ENCODE results near the gene GFOD2. TPM values are rescaled to one million over a fixed set of nuclear protein-coding genes. Genes with fewer than 3 reads are reported as not detected.

Gene GFOD2
- total RNA-seq, 5 donors from 2014 or later (not counting 1 experiment from before 2014, with no cell fraction given) = 8.5 to 23.2 (median 16.7) TPM

DNA sequence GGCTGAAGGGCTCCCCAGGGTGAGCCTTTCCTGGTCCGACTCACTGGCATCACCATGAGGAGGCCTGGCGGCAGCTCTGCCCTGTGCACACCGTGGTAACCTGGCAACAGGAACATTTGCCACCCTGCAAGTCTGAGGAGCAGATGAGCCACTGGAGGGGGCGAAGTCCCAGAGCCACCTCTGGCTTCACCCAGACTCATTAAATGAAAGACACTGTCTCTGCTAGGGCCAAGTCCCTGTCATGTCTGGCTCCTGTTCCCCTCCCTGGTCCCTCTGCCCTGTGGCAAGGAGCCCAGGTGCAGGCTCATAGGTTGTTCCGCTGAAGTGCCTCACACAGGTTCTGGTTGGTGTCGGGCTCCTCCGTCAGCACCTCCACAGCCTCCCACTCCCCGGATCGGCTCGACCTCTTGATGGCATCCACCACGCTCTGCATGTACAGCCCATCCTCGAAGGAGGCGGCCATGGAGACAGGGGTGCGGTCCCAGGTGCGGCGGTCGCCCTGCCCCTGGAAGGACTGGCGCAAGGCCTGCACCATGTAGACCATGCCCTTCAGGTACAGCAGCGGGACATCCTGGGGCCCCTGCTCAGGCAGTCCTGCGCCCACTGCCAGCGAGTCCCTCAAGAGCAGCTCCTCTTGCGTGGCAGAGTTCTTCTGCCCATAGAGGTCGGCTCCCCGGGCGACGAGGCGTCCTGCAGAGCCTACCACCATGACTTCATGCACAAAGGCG lies 44.1 kb downstream of the GFOD2 start:
- Mint-ChIP-seq H3K36me3 (no peaks in the 10 kb centered on the region), H3K27ac (peak overlapping the region in 1 of 2 donors; percentile 36), H3K4me3 (no peak overlapping the region), H3K27me3 (no peaks in the 10 kb centered on the region), H3K9me3 (no peaks in the 10 kb centered on the region), H3K4me1 (peaks cover 2 to 5% (median 3%) of the 10 kb centered on the region in 3 donors)
- WGBS (ENCODE audit: insufficient coverage) = 94% methylated on average over 28 of the region's 28 CpGs
- DNase-seq = no peak
- no peak overlapping the region for H3K4me3 ChIP-seq (ENCODE audit: control insufficient read depth in 1 of 2, extremely low read depth in 1 of 2, low read length in 1 of 2)
- no peak overlapping the region for H3K27ac ChIP-seq (ENCODE audit: low read length)
- no peaks in the 10 kb centered on the region for H3K4me1 ChIP-seq (ENCODE audit: control insufficient read depth in 1 of 2, extremely low read depth in 1 of 2, insufficient read depth in 2 of 2, low read length in 2 of 2)
- H3K9me3 ChIP-seq = no peaks in the 10 kb centered on the region
- H3K27me3 ChIP-seq (replicated peaks in 1 of 2; ENCODE audit: control insufficient read depth in 2 of 2, extremely low read depth in 1 of 2, insufficient read depth in 2 of 2, low read length in 1 of 2) = no peaks in the 10 kb centered on the region
- POLR2A ChIA-PET = no interaction called here
- peaks cover 4 to 10% of the 10 kb centered on the region in 2 donors for H3K36me3 ChIP-seq (ENCODE audit: control insufficient read depth in 2 of 2, extremely low read depth in 1 of 2, insufficient read depth in 1 of 2, low read length in 1 of 2)
- CTCF ChIA-PET = no interaction called here
- no peak for ATAC-seq (replicated peaks in 1 of 4)

DNA sequence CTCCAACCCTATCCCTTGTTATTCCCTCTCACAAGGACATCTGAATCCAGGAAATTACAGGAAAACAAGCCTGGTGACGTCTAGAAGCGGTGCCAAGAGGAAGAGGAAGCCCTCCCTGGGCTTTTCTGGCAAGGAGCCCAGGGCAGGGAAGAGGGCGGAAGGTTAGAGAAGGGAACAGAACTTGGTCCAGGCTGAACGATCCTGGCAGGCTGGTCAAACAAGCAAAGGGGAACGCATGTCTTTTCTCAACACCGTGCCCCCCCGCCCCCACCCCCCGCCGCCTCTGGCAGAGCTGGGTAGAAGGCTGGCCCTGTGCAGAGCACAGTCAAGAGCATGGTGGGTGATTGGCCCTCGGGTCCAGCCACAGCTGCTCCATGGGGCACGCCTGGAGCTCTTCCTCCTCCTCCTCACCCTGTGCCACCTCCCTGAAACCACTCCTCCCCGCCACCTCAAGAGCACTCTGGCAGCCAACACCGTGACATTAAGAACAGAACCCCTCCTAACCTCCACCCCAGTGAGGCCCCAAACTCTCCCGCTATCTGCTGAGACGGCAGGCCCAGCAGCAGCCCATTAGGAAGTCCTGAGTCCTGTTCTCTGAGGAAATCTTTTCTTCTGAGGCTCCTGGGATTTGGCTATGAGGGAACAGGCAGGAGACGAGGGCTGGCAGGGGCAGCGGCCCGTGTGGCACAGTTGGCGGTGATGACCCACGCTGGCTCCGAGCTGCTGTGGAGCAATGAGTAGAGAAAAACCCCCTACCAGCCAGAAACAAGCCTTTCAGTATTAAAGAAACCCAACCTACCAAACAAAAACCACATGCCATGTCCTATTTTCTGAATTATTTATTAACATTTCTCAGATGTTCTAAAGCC lies 45.2 kb downstream of the GFOD2 start:
- H3K36me3 ChIP-seq (ENCODE audit: control insufficient read depth in 2 of 2, extremely low read depth in 1 of 2, insufficient read depth in 1 of 2, low read length in 1 of 2) = peaks cover 4 to 10% of the 10 kb centered on the region in 2 donors
- Mint-ChIP-seq H3K27me3 (no peaks in the 10 kb centered on the region), H3K4me1 (peaks cover 3 to 6% (median 5%) of the 10 kb centered on the region in 3 donors), H3K9me3 (no peaks in the 10 kb centered on the region), H3K36me3 (no peaks in the 10 kb centered on the region), H3K27ac (peak overlapping the region; percentile 44 to 70), H3K4me3 (no peak overlapping the region)
- ATAC-seq (replicated peaks in 1 of 4) (no peak), DNase-seq (no peak)
- H3K27me3 ChIP-seq (replicated peaks in 1 of 2; ENCODE audit: control insufficient read depth in 2 of 2, extremely low read depth in 1 of 2, insufficient read depth in 2 of 2, low read length in 1 of 2) = no peaks in the 10 kb centered on the region
- ChIA-PET CTCF (interaction anchor here in 1 of 2 donors (0.6 to 1.4 kb wide), 2 partner anchors 119 to 927 kb away, joined by 3 to 4 read pairs; no protein-coding TSS in a partner anchor), POLR2A (no interaction called here)
- no peaks in the 10 kb centered on the region for H3K9me3 ChIP-seq
- WGBS (ENCODE audit: insufficient coverage) = 71% methylated on average over 6 of the region's 21 CpGs
- H3K27ac ChIP-seq (ENCODE audit: low read length) = no peak overlapping the region
- H3K4me3 ChIP-seq (ENCODE audit: control insufficient read depth in 1 of 2, extremely low read depth in 1 of 2, low read length in 1 of 2) = no peak overlapping the region
- no peaks in the 10 kb centered on the region for H3K4me1 ChIP-seq (ENCODE audit: control insufficient read depth in 1 of 2, extremely low read depth in 1 of 2, insufficient read depth in 2 of 2, low read length in 2 of 2)

DNA sequence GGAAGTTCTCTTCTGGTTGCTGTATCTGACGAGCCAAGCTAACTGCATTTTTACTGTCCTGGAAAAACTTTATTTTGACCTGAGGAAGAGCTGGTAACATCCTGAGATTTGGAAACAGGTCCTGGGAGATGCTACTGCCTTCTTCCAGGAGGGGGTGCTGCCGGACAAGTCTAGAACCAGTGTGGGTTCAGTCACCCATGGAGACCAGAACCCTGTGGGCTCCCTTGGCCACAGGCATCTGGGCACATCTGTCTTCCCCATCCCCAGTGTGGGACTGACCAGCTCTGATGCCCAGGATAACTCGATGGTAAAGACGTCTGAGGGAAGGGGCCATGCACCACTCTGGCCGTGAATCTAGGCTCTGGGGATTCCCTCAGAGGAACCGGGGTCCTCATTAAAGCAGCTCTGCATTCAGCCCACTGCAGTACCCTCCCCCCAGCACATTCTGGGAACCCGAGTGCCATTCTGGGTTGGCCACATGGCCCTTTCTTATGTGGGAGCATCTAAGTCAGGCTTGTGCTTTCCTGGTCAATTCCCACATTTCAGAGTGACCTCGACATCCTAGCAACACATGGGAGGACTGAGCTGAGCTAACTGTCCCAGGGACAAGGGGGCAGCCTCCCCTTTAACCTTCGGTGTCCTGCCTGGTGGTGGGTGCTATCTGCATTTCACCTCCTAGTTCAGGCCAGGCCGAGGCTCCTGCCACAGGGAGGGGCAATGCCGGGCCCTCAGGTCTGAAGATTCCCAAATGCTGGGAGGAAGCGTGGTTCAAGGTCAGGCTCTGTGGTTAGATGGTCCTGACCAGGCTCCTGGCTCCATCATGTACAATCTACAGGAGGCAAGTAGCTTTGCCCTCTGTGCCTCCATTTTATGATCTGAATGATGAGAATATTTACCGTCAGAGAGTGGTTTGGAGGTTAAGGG lies 46.1 kb downstream of the GFOD2 start:
- Histone ChIP-seq H3K27me3 (replicated peaks in 1 of 2; ENCODE audit: control insufficient read depth in 2 of 2, extremely low read depth in 1 of 2, insufficient read depth in 2 of 2, low read length in 1 of 2) (no peaks in the 10 kb centered on the region), H3K4me1 (ENCODE audit: control insufficient read depth in 1 of 2, extremely low read depth in 1 of 2, insufficient read depth in 2 of 2, low read length in 2 of 2) (peaks cover 0 to 4% of the 10 kb centered on the region in 2 experiments), H3K36me3 (ENCODE audit: control insufficient read depth in 2 of 2, extremely low read depth in 1 of 2, insufficient read depth in 1 of 2, low read length in 1 of 2) (peaks cover 4 to 10% of the 10 kb centered on the region in 2 donors), H3K27ac (ENCODE audit: low read length) (no peak overlapping the region), H3K4me3 (ENCODE audit: control insufficient read depth in 1 of 2, extremely low read depth in 1 of 2, low read length in 1 of 2) (no peak overlapping the region), H3K9me3 (no peaks in the 10 kb centered on the region)
- ChIA-PET CTCF (interaction anchor here (0.6 to 1.4 kb wide), 6 partner anchors 29 to 926 kb away, joined by 3 to 4 read pairs (median 4); partner anchors contain the start of genes GFOD2 (in 1 of the 2), RANBP10 (in 1 of the 2) and TSNAXIP1 (in 1 of the 2)), POLR2A (interaction anchor here in 1 of 2 donors (0.6 kb wide), 1 partner anchor 178 kb away, joined by 3 read pairs; no protein-coding TSS in a partner anchor)
- H3K27me3 Mint-ChIP-seq = no peaks in the 10 kb centered on the region
- H3K27ac Mint-ChIP-seq = peak overlapping the region; percentile 19 to 36
- H3K36me3 Mint-ChIP-seq = no peaks in the 10 kb centered on the region
- WGBS (ENCODE audit: insufficient coverage) = 78% methylated on average over 10 of the region's 13 CpGs
- H3K4me3 Mint-ChIP-seq = no peak overlapping the region
- peaks cover 5 to 12% (median 6%) of the 10 kb centered on the region in 3 donors for H3K4me1 Mint-ChIP-seq
- peak in 1 of 4 experiments; percentile 14 for ATAC-seq (replicated peaks in 1 of 4)
- peak in 24 of 35 experiments; percentile 23 to 64 (median 48) for DNase-seq
- no peaks in the 10 kb centered on the region for H3K9me3 Mint-ChIP-seq

DNA sequence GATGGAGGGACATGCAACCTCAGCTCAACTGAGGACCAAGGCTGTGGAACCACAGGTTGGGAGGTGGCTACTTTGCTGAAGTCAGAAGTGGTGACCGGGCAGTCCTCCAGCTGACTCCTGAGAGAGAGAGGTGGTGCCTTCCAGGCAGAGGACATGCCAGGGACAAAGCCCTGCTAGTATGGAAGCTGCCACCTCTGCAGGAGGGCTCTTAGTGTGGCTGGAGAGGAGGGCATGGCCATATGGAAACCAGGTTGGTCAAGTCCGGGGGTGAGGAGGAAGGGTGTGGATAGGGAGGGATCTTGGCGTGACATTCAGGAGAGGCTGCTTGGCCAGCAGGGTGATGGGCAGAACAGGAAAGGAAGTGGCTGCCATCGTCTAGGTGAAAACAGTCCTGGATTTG lies 46.8 kb downstream of the GFOD2 start:
- WGBS (ENCODE audit: insufficient coverage) = 49% methylated on average over 4 of the region's 4 CpGs
- Histone ChIP-seq H3K4me3 (ENCODE audit: control insufficient read depth in 1 of 2, extremely low read depth in 1 of 2, low read length in 1 of 2) (no peak overlapping the region), H3K27me3 (replicated peaks in 1 of 2; ENCODE audit: control insufficient read depth in 2 of 2, extremely low read depth in 1 of 2, insufficient read depth in 2 of 2, low read length in 1 of 2) (no peaks in the 10 kb centered on the region), H3K9me3 (no peaks in the 10 kb centered on the region), H3K36me3 (ENCODE audit: control insufficient read depth in 2 of 2, extremely low read depth in 1 of 2, insufficient read depth in 1 of 2, low read length in 1 of 2) (peaks cover 4 to 5% of the 10 kb centered on the region in 2 donors), H3K4me1 (ENCODE audit: control insufficient read depth in 1 of 2, extremely low read depth in 1 of 2, insufficient read depth in 2 of 2, low read length in 2 of 2) (peaks cover 4 to 11% of the 10 kb centered on the region in 2 experiments), H3K27ac (ENCODE audit: low read length) (no peak overlapping the region)
- no peaks in the 10 kb centered on the region for H3K9me3 Mint-ChIP-seq
- H3K36me3 Mint-ChIP-seq = no peaks in the 10 kb centered on the region
- ATAC-seq (replicated peaks in 1 of 4) (no peak), DNase-seq (no peak)
- H3K4me1 Mint-ChIP-seq = peaks cover 5 to 19% (median 12%) of the 10 kb centered on the region in 3 donors
- H3K27me3 Mint-ChIP-seq = no peaks in the 10 kb centered on the region
- H3K27ac Mint-ChIP-seq = no peak overlapping the region
- H3K4me3 Mint-ChIP-seq = no peak overlapping the region
- ChIA-PET POLR2A (interaction anchor here in 1 of 2 donors (0.6 kb wide), 1 partner anchor 177 kb away, joined by 3 read pairs; no protein-coding TSS in a partner anchor), CTCF (interaction anchor here (0.7 to 1.4 kb wide), 5 partner anchors 29 to 478 kb away, joined by 3 to 4 read pairs (median 4); partner anchors contain the start of genes GFOD2 (in 1 of the 2), RANBP10 (in 1 of the 2) and TSNAXIP1 (in 1 of the 2))

DNA sequence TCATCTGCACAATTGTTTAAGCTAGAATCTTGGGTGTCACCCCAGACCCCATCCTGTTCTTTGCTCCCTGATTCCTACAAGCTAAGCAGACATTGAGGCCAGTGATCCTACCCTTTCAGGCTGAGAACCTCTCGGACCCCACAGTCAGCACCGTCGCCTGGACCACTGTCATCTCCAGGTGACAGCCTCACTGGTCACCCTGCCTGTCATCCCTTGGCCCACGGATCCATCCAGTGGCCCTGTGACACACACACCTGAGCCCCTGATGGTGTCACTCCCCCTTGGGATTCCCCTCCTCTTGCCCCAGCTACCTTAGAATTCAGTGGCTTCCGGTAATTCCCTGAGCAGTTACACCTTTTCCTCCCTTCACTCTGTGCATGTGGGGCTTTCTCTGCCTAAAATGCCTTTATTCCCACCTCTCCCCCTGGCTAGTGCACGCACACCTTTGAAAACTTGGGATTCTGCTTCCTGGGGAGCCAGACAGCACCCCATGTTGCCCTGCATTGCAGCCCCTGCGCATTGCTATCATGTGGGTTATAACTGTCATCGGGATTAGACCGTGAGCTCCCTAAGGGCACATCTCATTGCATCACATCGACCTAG lies 49.5 kb downstream of the GFOD2 start:
- peaks cover 11 to 29% (median 22%) of the 10 kb centered on the region in 3 donors for H3K4me1 Mint-ChIP-seq
- ChIA-PET POLR2A (interaction anchor here (0.6 kb wide), 2 partner anchors 38 to 145 kb away, joined by 4 to 8 read pairs; no protein-coding TSS in a partner anchor), CTCF (interaction anchor here (0.6 to 1.1 kb wide), 4 partner anchors 13 to 149 kb away, joined by 3 to 6 read pairs (median 4); no protein-coding TSS in a partner anchor)
- Histone ChIP-seq H3K36me3 (ENCODE audit: control insufficient read depth in 2 of 2, extremely low read depth in 1 of 2, insufficient read depth in 1 of 2, low read length in 1 of 2) (peaks cover 0 to under 1% of the 10 kb centered on the region in 2 donors), H3K27me3 (replicated peaks in 1 of 2; ENCODE audit: control insufficient read depth in 2 of 2, extremely low read depth in 1 of 2, insufficient read depth in 2 of 2, low read length in 1 of 2) (no peaks in the 10 kb centered on the region), H3K27ac (ENCODE audit: low read length) (no peak overlapping the region), H3K9me3 (no peaks in the 10 kb centered on the region), H3K4me1 (ENCODE audit: control insufficient read depth in 1 of 2, extremely low read depth in 1 of 2, insufficient read depth in 2 of 2, low read length in 2 of 2) (peaks cover 5 to 26% of the 10 kb centered on the region in 2 experiments), H3K4me3 (ENCODE audit: control insufficient read depth in 1 of 2, extremely low read depth in 1 of 2, low read length in 1 of 2) (no peak overlapping the region)
- 91% methylated on average over 7 of the region's 10 CpGs for WGBS (ENCODE audit: insufficient coverage)
- H3K27ac Mint-ChIP-seq = peak overlapping the region in 1 of 2 donors; percentile 48
- DNase-seq (no peak), ATAC-seq (replicated peaks in 1 of 4) (no peak)
- H3K36me3 Mint-ChIP-seq = no peaks in the 10 kb centered on the region
- no peaks in the 10 kb centered on the region for H3K9me3 Mint-ChIP-seq
- no peak overlapping the region for H3K4me3 Mint-ChIP-seq
- no peaks in the 10 kb centered on the region for H3K27me3 Mint-ChIP-seq
